CD1c-positive myeloid dendritic cell (primary cell): ENCODE results near the gene RTN4IP1.
"Not testable (repeated sequence)": the region's sequence is repeated elsewhere in the genome, so short reads cannot be mapped to it uniquely, and the experiment has no call there.

Experiments used
- DNase-seq: peaks from one replicate; pipeline ENCODE4 v3.0.0-alpha.2; 2016; ENCODE audit errors: extremely low spot score

The RTN4IP1 gene

GRCh38 chr6:106579281-106579680, 50.0 kb downstream of the RTN4IP1 start:
- DNase-seq: no peak

- DNase-seq: peak; percentile 9
Measured at GRCh38 chr6:106574741-106575458, 54.4 kb downstream of the RTN4IP1 start.

- peak; percentile 58 for DNase-seq
Measured at GRCh38 chr6:106572875-106573585, 56.3 kb downstream of the RTN4IP1 start.

- DNase-seq: no peak
Measured at GRCh38 chr6:106572436-106572835, 56.9 kb downstream of the RTN4IP1 start.

GRCh38 chr6:106569428-106569827, 59.9 kb downstream of the RTN4IP1 start:
- no peak for DNase-seq

GRCh38 chr6:106568530-106568929, 60.8 kb downstream of the RTN4IP1 start:
- DNase-seq: no peak

GRCh38 chr6:106564476-106564875, 64.8 kb downstream of the RTN4IP1 start:
- DNase-seq: no peak

- no peak for DNase-seq
Measured at GRCh38 chr6:106563614-106564013, 65.7 kb downstream of the RTN4IP1 start.

GRCh38 chr6:106561686-106562405, 67.5 kb downstream of the RTN4IP1 start:
- DNase-seq: peak; percentile 55

- peak; percentile 36 for DNase-seq
Measured at GRCh38 chr6:106560996-106561685, 68.2 kb downstream of the RTN4IP1 start.

- DNase-seq: not testable (repeated sequence)
Measured at GRCh38 chr6:106559659-106560058, 69.6 kb downstream of the RTN4IP1 start.

- DNase-seq: no peak
Measured at GRCh38 chr6:106558364-106558763, 70.9 kb downstream of the RTN4IP1 start.

- peak; percentile 34 for DNase-seq
Measured at GRCh38 chr6:106557837-106558236, 71.5 kb downstream of the RTN4IP1 start.

GRCh38 chr6:106556368-106556960, 72.8 kb downstream of the RTN4IP1 start:
- peak; percentile 46 for DNase-seq

- DNase-seq: no peak
Measured at GRCh38 chr6:106555767-106556166, 73.5 kb downstream of the RTN4IP1 start.

- DNase-seq: no peak
Measured at GRCh38 chr6:106553440-106553839, 75.9 kb downstream of the RTN4IP1 start.

- DNase-seq: no peak
Measured at GRCh38 chr6:106551155-106551554, 78.1 kb downstream of the RTN4IP1 start.

GRCh38 chr6:106549521-106549920, 79.8 kb downstream of the RTN4IP1 start:
- no peak for DNase-seq

- DNase-seq: not testable (repeated sequence)
Measured at GRCh38 chr6:106548926-106549455, 80.3 kb downstream of the RTN4IP1 start.

- DNase-seq: peak; percentile 44
Measured at GRCh38 chr6:106547601-106548453, 81.5 kb downstream of the RTN4IP1 start.
